Tibial nerve (tissue), 4 donors: ENCODE results near the gene MAP2K1. TPM values are rescaled to one million over a fixed set of nuclear protein-coding genes. Genes with fewer than 3 reads are reported as not detected.
"Not testable (repeated sequence)": the region's sequence is repeated elsewhere in the genome, so short reads cannot be mapped to it uniquely, and the experiment has no call there.

ENCODE experiments used
- DNase-seq, 2 donors: peaks; one replicate each; pipeline ENCODE4 v3.0.0-alpha.2; 2019; ENCODE audit warnings: low spot score in 2 of 2
- H3K27ac ChIP-seq, 4 donors: fragments of 200-600 bp; sonication (generic) in 3 of 4; one replicate each; pipeline ENCODE4 v1.5.1; 2017 to 2019; ENCODE audit warnings: mild to moderate bottlenecking in 1 of 4
- H3K27me3 ChIP-seq, 2 donors: fragments of 200-600 bp; sonication (generic) in 1 of 2; one replicate each; pipeline versions ENCODE4 v1.5.1 to v1.6.0; 2017 to 2019
- H3K36me3 ChIP-seq, 3 donors: fragments of 200-600 bp; sonication (generic); one replicate each; pipeline ENCODE4 v1.5.1; 2018 to 2019
- H3K4me1 ChIP-seq, 4 donors: fragments of 200-600 bp; sonication (generic) in 3 of 4; one replicate each; pipeline ENCODE4 v1.5.1; 2017 to 2019
- H3K4me3 ChIP-seq, 4 donors: fragments of 200-600 bp; sonication (generic) in 3 of 4; one replicate each; pipeline ENCODE4 v1.5.1; 2017 to 2019; ENCODE audit warnings: mild to moderate bottlenecking in 1 of 4, moderate library complexity in 1 of 4
- H3K9me3 ChIP-seq, 4 donors: fragments of 200-600 bp; sonication (generic) in 3 of 4; one replicate each; pipeline ENCODE4 v1.5.1; 2017 to 2019
- EP300 ChIP-seq, 2 donors: sonication (generic); formaldehyde crosslinking; IDR thresholded peaks; one replicate each; pipeline ENCODE4 v1.6.1; 2017; ENCODE audit warnings: antibody characterized with exemption in 2 of 2, mild to moderate bottlenecking in 1 of 2
- POLR2A ChIP-seq, 2 donors: fragments of 450-650 bp; IDR thresholded peaks; one replicate each; pipeline ENCODE4 v1.6.1; 2017; ENCODE audit warnings: antibody characterized with exemption in 2 of 2, mild to moderate bottlenecking in 2 of 2, moderate library complexity in 2 of 2
- WGBS, 2 donors: methylation state at CpG; one replicate each; pipeline ENCODE4 v1.1.5; 2018; 5-methylcytosine and 5-hydroxymethylcytosine counted together
- total RNA-seq, 4 donors: library from RNA; depleted of rRNA; stranded (reverse); fragments of >200 nt; gene quantifications; one replicate each; pipeline ENCODE4 v1.1.0, GENCODE V29; 2016
- TF ChIP-seq, protein P1 (sequence below), 5 experiments: fragments of 200-600 bp in 3 of 5; fragments of 450-650 bp in 2 of 5; sonication (generic) in 3 of 5; IDR thresholded peaks; one replicate each; pipeline ENCODE4 v1.5.1; 2016 to 2019; ENCODE audit warnings: antibody characterized with exemption in 5 of 5, mild to moderate bottlenecking in 3 of 5, moderate library complexity in 2 of 5

The MAP2K1 gene
- total RNA-seq = 10 to 100 TPM; 30.2 to 64.8 (median 41.4) TPM

DNA sequence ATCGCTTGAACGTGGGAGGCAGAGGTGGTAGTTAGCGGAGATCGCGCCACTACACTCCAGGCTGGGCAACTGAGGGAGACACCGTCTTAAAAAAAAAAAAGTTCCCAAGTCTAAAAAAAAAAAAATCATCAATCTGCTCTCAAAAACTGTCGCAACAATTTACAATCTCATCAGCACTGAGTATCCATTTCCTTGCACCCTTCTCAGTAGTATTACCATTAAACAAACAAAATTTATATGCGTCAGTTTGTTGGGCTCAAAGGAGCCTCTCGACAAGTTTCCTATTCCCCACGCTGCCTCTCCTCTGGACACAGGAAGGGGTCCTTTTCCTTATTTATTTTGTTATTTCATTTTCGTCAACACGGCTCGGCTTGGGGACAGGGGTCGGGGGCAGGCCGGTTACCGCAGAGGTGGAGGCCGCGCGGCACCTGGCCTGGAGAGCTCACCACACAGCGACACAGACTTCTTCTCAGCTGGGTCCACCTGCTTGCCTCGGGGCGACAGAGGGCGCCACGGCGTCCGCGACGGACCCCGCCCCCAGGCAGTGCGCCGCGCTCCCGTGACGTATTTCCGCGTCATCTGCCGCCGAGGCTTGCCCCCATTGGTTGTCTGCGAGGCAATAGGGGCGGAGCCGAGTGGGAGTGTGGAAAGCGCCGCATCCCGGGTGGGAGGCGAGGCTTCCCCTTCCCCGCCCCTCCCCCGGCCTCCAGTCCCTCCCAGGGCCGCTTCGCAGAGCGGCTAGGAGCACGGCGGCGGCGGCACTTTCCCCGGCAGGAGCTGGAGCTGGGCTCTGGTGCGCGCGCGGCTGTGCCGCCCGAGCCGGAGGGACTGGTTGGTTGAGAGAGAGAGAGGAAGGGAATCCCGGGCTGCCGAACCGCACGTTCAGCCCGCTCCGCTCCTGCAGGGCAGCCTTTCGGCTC, at the start of gene MAP2K1:
TSS of gene MAP2K1 (plus strand) at position 709 of the 920 bp plus-strand sequence. CDS start 436 bp downstream, outside the sequence.
- peak; percentile 94 to 96 for DNase-seq
- Histone ChIP-seq H3K4me1 (peaks cover 0 to 47% (median 23%) of the 10 kb centered on the region in 4 donors), H3K4me3 (peak within 1 kb of the TSS; percentile 80 to 96 (median 92)), H3K36me3 (no peaks in the 10 kb centered on the region), H3K27me3 (no peaks in the 10 kb centered on the region), H3K9me3 (no peaks in the 10 kb centered on the region), H3K27ac (peak within 1 kb of the TSS; percentile 77 to 93 (median 92))
- 4 to 9% methylated on average over 25 to 26 of the region's 69 CpGs for WGBS, 2 donors
- TF ChIP-seq EP300 (IDR thresholded peaks at IDR 0.05) (peak; percentile 89 to 93), POLR2A (IDR thresholded peaks at IDR 0.05) (peak in 1 of 2 donors; percentile 66)
- TF ChIP-seq, protein P1, sequence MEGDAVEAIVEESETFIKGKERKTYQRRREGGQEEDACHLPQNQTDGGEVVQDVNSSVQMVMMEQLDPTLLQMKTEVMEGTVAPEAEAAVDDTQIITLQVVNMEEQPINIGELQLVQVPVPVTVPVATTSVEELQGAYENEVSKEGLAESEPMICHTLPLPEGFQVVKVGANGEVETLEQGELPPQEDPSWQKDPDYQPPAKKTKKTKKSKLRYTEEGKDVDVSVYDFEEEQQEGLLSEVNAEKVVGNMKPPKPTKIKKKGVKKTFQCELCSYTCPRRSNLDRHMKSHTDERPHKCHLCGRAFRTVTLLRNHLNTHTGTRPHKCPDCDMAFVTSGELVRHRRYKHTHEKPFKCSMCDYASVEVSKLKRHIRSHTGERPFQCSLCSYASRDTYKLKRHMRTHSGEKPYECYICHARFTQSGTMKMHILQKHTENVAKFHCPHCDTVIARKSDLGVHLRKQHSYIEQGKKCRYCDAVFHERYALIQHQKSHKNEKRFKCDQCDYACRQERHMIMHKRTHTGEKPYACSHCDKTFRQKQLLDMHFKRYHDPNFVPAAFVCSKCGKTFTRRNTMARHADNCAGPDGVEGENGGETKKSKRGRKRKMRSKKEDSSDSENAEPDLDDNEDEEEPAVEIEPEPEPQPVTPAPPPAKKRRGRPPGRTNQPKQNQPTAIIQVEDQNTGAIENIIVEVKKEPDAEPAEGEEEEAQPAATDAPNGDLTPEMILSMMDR (IDR thresholded peaks at IDR 0.05) = peak; percentile 71 to 89 (median 86)

DNA sequence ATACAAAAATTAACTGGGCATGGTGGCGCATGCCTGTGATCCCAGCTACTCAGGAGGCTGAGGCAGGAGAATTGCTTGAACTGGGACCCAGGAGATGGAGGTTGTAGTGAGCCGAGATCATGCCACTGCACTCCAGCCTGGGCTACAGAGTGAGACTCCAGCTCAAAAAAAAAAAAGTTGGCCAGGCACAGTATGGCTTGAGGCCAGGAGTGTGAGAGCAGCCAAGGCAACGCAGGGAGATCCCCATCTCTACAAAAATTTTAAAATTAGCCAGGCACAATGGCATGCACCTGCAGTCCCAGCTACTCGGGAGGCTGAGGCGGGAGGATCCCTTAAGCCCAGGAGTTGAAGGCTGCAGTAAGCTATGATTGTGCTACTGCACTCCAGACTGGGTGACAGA, 38.2 kb upstream of the MAP2K1 start:
- not testable (repeated sequence) for H3K9me3 ChIP-seq, H3K27me3 ChIP-seq, H3K4me3 ChIP-seq, H3K4me1 ChIP-seq, H3K27ac ChIP-seq, DNase-seq
- WGBS, 2 donors = 47 to 55% methylated on average over 5 of the region's 5 CpGs
- H3K36me3 ChIP-seq = peaks cover 0 to 81% (median 0%) of the 10 kb centered on the region in 3 donors

DNA sequence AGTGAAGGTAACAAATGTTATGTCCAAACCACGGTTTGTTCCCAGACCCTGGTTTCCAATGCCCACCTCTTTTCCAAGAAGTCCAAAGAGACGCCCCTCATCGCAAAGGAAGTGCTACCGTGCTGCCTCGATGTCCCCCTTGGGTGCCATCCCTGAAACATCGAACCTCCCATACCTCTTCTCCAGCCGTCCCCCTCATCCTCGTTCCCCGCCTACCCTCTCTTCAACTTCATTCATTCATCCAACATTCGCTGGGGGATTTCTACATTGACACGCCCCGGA, 30.7 kb upstream of the MAP2K1 start:
- Histone ChIP-seq H3K9me3 (no peaks in the 10 kb centered on the region), H3K36me3 (peaks cover 0 to 18% (median 0%) of the 10 kb centered on the region in 3 donors), H3K27me3 (no peaks in the 10 kb centered on the region), H3K4me3 (peak overlapping the region; percentile 35 to 78 (median 65)), H3K4me1 (peaks cover 0 to 7% (median 0%) of the 10 kb centered on the region in 4 donors), H3K27ac (peak overlapping the region; percentile 26 to 90 (median 80))
- DNase-seq = no peak
- no peak for TF ChIP-seq POLR2A (IDR thresholded peaks at IDR 0.05)
- TF ChIP-seq, protein P1 (IDR thresholded peaks at IDR 0.05) = no peak
- no peak for TF ChIP-seq EP300 (IDR thresholded peaks at IDR 0.05)
- 4% methylated on average over 12 of the region's 12 CpGs for WGBS, 2 donors

DNA sequence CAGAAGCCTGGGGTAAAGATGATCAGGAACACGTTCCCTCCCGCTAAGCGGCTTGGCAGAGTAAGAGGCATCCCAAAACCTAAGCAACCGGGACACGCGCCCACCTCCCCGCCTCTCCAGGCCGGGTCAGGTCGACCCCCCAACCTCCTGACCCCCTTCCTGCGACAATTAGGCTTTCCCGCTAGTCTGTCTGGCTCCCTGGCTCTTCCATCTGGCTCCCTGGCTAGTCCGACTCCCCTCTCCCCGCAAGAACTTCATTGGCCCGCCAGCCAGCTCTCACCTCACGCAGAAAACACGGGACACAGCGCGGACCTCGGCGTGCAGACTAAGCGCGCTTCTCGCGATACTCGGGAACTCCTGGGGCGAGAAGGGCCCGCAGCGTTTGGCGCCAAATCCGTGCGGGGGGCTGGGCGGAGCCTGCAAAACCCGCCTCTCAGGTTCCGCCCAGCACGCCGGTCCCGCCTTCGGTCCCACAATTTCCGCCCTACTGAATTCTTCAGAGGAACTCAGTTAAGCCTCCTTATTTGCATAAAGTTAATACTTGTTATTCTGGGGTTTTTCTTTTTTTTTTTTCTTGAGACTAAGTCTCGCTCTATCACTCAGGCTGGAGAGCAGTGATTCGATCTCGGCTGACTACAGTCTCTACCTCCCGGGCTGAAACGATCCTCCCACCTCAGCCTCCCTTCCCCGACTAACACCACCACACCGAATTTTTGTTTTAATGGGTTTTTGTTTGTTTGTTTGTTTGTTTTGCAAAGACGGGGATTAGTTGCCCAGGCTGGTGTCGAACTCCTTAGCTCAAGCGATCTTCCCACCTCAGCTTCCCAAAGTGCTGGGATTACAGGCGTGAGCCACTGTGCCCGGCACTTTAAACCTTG, 30.1 kb upstream of the MAP2K1 start, which contains the start of gene TIPIN:
TSS of gene TIPIN (minus strand) at position 327 of the 878 bp plus-strand sequence. CDS start 3,738 bp downstream, outside the sequence.
- Histone ChIP-seq H3K4me1 (peaks cover 0 to 7% (median 0%) of the 10 kb centered on the region in 4 donors), H3K36me3 (peaks cover 0 to 12% (median 0%) of the 10 kb centered on the region in 3 donors), H3K9me3 (no peaks in the 10 kb centered on the region), H3K27me3 (no peaks in the 10 kb centered on the region), H3K4me3 (peak within 1 kb of the TSS; percentile 35 to 78 (median 65)), H3K27ac (peak within 1 kb of the TSS; percentile 26 to 90 (median 80))
- WGBS, 2 donors = 6 to 8% methylated on average over 50 to 51 of the region's 51 CpGs
- DNase-seq = peak; percentile 91 to 94
- TF ChIP-seq, protein P1 (IDR thresholded peaks at IDR 0.05) = peak in 1 of 5 experiments; percentile 32
- TF ChIP-seq POLR2A (IDR thresholded peaks at IDR 0.05) (peak in 1 of 2 donors; percentile 52), EP300 (IDR thresholded peaks at IDR 0.05) (peak; percentile 10 to 55)

DNA sequence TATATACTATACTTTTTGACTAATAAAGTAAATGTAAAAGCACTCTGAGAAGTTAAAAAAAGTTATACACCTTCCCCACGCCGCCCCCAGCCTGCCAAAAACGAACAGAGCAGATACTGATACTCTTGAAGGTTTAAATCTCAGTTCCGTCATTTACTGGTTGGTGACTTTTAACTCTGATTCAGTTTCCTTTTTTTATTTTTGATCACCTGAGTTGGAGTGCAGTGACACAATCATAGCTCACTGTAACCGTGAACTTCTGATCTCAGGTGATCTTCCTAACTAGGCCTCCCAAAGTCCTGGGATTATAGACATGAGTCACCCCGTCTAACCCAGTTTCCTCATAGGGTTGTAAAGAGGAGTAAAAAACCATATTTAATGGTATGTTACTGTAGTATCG, 27.0 kb upstream of the MAP2K1 start:
- TF ChIP-seq POLR2A (IDR thresholded peaks at IDR 0.05) (no peak), EP300 (IDR thresholded peaks at IDR 0.05) (no peak)
- TF ChIP-seq, protein P1 (IDR thresholded peaks at IDR 0.05) = no peak
- Histone ChIP-seq H3K27me3 (no peaks in the 10 kb centered on the region), H3K9me3 (no peaks in the 10 kb centered on the region), H3K4me3 (no peak overlapping the region), H3K27ac (no peak overlapping the region), H3K36me3 (no peaks in the 10 kb centered on the region), H3K4me1 (peaks cover 0 to 7% (median 0%) of the 10 kb centered on the region in 4 donors)
- no peak for DNase-seq
- 88 to 90% methylated on average over 7 of the region's 7 CpGs for WGBS, 2 donors

DNA sequence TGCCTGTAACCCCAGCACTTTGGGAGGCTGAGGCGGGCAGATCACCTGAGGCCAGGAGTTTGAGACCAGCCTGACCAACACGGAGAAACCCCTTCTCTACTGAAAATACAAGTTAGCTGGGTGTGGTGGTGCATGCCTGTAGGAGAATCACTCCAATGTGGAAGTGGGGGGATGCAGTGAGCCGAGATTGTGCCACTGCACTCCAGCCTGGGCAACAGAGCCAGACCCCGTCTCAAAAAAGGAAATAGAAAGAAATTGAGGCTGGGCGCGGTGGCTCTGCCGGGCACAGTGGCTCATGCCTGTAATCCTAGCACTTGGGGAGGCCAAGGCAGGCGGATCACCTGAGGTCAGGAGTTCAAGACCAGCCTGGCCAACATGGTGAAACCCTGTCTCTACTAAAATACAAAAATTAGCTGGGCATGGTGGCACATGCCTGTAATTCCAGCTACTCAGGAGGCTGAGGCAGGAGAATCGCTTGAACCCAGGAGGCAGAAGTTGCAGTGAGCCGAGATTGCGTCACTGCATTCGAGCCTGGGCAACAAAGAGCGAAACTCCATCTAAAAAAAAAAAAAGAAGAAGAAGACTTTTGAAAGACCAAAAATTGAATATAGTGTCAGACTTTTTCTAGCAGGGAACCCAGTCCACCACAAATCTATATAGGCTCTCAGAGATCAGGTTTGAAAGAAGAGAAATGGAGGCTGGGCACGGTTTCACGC, 24.8 kb upstream of the MAP2K1 start:
- H3K27ac ChIP-seq = not testable (repeated sequence)
- WGBS, 2 donors = 77 to 79% methylated on average over 15 of the region's 15 CpGs

More for the DNA sequence above, 24.8 kb upstream of the MAP2K1 start:
- not testable (repeated sequence) for DNase-seq, H3K27me3 ChIP-seq, H3K9me3 ChIP-seq, H3K36me3 ChIP-seq, H3K4me1 ChIP-seq, H3K4me3 ChIP-seq
